ENCODE data around the gene ZNF727.

DNA sequence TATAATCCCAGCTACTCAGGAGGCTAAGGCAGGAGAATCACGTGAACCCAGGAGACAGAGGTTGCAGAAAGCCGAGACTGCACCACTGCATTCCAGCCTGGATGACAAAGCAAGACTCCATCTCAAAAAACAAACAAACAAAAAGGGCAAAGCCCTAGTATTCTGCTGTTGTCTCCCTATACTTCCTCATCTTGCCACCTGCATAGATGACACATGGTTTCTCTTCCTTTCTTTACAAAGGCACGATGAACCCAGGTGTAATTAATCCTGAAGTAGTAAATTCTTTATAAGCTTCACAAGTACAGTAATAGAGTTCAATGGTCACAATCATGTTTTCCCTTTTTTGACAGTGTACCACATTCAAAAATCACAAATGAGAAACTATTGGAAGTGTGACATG, 9.8 kb upstream of the ZNF727 start:
- TF ChIP-seq ESRRA (IDR thresholded peaks at IDR 0.05; ENCODE audit: low read length), result no peak
- TF ChIP-seq, protein P1, sequence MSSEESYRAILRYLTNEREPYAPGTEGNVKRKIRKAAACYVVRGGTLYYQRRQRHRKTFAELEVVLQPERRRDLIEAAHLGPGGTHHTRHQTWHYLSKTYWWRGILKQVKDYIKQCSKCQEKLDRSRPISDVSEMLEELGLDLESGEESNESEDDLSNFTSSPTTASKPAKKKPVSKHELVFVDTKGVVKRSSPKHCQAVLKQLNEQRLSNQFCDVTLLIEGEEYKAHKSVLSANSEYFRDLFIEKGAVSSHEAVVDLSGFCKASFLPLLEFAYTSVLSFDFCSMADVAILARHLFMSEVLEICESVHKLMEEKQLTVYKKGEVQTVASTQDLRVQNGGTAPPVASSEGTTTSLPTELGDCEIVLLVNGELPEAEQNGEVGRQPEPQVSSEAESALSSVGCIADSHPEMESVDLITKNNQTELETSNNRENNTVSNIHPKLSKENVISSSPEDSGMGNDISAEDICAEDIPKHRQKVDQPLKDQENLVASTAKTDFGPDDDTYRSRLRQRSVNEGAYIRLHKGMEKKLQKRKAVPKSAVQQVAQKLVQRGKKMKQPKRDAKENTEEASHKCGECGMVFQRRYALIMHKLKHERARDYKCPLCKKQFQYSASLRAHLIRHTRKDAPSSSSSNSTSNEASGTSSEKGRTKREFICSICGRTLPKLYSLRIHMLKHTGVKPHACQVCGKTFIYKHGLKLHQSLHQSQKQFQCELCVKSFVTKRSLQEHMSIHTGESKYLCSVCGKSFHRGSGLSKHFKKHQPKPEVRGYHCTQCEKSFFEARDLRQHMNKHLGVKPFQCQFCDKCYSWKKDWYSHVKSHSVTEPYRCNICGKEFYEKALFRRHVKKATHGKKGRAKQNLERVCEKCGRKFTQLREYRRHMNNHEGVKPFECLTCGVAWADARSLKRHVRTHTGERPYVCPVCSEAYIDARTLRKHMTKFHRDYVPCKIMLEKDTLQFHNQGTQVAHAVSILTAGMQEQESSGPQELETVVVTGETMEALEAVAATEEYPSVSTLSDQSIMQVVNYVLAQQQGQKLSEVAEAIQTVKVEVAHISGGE (CRISPR knock-in tag; IDR thresholded peaks at IDR 0.05), result no peak
- TF ChIP-seq CHD4 (IDR thresholded peaks at IDR 0.05), result no peak
- TF ChIP-seq ZNF217 (IDR thresholded peaks at IDR 0.05), result no peak
- TF ChIP-seq, protein P2, sequence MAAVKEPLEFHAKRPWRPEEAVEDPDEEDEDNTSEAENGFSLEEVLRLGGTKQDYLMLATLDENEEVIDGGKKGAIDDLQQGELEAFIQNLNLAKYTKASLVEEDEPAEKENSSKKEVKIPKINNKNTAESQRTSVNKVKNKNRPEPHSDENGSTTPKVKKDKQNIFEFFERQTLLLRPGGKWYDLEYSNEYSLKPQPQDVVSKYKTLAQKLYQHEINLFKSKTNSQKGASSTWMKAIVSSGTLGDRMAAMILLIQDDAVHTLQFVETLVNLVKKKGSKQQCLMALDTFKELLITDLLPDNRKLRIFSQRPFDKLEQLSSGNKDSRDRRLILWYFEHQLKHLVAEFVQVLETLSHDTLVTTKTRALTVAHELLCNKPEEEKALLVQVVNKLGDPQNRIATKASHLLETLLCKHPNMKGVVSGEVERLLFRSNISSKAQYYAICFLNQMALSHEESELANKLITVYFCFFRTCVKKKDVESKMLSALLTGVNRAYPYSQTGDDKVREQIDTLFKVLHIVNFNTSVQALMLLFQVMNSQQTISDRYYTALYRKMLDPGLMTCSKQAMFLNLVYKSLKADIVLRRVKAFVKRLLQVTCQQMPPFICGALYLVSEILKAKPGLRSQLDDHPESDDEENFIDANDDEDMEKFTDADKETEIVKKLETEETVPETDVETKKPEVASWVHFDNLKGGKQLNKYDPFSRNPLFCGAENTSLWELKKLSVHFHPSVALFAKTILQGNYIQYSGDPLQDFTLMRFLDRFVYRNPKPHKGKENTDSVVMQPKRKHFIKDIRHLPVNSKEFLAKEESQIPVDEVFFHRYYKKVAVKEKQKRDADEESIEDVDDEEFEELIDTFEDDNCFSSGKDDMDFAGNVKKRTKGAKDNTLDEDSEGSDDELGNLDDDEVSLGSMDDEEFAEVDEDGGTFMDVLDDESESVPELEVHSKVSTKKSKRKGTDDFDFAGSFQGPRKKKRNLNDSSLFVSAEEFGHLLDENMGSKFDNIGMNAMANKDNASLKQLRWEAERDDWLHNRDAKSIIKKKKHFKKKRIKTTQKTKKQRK (IDR thresholded peaks at IDR 0.05; ENCODE audit: low read depth, low read length), result no peak
- TF ChIP-seq, protein P3, sequence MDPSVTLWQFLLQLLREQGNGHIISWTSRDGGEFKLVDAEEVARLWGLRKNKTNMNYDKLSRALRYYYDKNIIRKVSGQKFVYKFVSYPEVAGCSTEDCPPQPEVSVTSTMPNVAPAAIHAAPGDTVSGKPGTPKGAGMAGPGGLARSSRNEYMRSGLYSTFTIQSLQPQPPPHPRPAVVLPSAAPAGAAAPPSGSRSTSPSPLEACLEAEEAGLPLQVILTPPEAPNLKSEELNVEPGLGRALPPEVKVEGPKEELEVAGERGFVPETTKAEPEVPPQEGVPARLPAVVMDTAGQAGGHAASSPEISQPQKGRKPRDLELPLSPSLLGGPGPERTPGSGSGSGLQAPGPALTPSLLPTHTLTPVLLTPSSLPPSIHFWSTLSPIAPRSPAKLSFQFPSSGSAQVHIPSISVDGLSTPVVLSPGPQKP (IDR thresholded peaks at IDR 0.05; ENCODE audit: low read depth, low read length), result no peak
- TF ChIP-seq POLR2A (IDR thresholded peaks at IDR 0.05; ENCODE audit: low read depth, low read length), result no peak
- TF ChIP-seq CEBPB (IDR thresholded peaks at IDR 0.05; ENCODE audit: borderline replicate concordance in 1 of 2, low read depth in 2 of 2, low read length in 2 of 2), result no peak
- TF ChIP-seq TAF1 (IDR thresholded peaks at IDR 0.05; ENCODE audit: borderline replicate concordance, low read depth, low read length), result no peak
- no peak for TF ChIP-seq SMC3 (IDR thresholded peaks at IDR 0.05; ENCODE audit: borderline replicate concordance, low read length)
- TF ChIP-seq ZZZ3 (IDR thresholded peaks at IDR 0.05; ENCODE audit: control insufficient read depth, insufficient read length, low read depth), result no peak
- no peak for TF ChIP-seq BHLHE40 (IDR thresholded peaks at IDR 0.05; ENCODE audit: borderline replicate concordance in 1 of 2, low read depth in 2 of 2, low read length in 1 of 2)
- TF ChIP-seq NRF1 (conservative IDR thresholded peaks at IDR 0.05; ENCODE audit: low read depth, low read length), result no peak
